Measurements from ENCODE around the gene RBM28. TPM values are rescaled to one million over a fixed set of nuclear protein-coding genes. Genes with fewer than 3 reads are reported as not detected.

Gene RBM28
- total RNA-seq, 1 experiment from 2014 or later: 70.0 TPM

- Histone ChIP-seq H3T11ph (ENCODE audit: low read length) (no peak overlapping the region), H2AFZ (ENCODE audit: low read length) (no peak overlapping the region), H2BK5ac (ENCODE audit: insufficient read length, low read length) (no peak overlapping the region), H3K56ac (ENCODE audit: insufficient read length, low read depth, low read length) (no peak overlapping the region), H3K79me2 (ENCODE audit: insufficient read depth, low read length) (no peaks in the 10 kb centered on the region), H4K20me1 (ENCODE audit: control insufficient read depth, insufficient read depth, insufficient read length) (no peaks in the 10 kb centered on the region), H3K4me2 (ENCODE audit: insufficient read depth, insufficient read length, low read length) (no peak overlapping the region), H2BK15ac (ENCODE audit: low read depth, low read length) (no peak overlapping the region), H3K14ac (ENCODE audit: insufficient read depth, low read length) (no peak overlapping the region), H3K23me2 (ENCODE audit: insufficient read length, low read depth, low read length, poor library complexity, severe bottlenecking) (no peaks in the 10 kb centered on the region), H2AK5ac (ENCODE audit: insufficient read length, low read length) (no peak overlapping the region), H3K27ac (ENCODE audit: insufficient read length, low read depth, low read length) (no peak overlapping the region), H3K4ac (ENCODE audit: low read depth, low read length) (no peak overlapping the region), H4K8ac (replicated peaks; ENCODE audit: insufficient read length, low read depth, low read length) (no peak overlapping the region), H3K23ac (ENCODE audit: insufficient read length, low read depth, low read length) (no peak overlapping the region), H3K9me3 (ENCODE audit: control insufficient read depth, low read depth, low read length) (no peaks in the 10 kb centered on the region), H3K9ac (ENCODE audit: extremely low read depth, insufficient read length, low read length) (no peak overlapping the region), H4K5ac (ENCODE audit: insufficient read length, low read depth, low read length) (no peak overlapping the region), H2BK12ac (ENCODE audit: insufficient read length, low read depth, low read length) (no peak overlapping the region), H2BK120ac (ENCODE audit: low read depth, low read length, poor library complexity, severe bottlenecking) (no peak overlapping the region), H3K27me3 (ENCODE audit: insufficient read depth, low read length) (no peaks in the 10 kb centered on the region), H3K79me1 (ENCODE audit: insufficient read depth, low read depth, low read length, poor library complexity, severe bottlenecking) (peaks cover 2% of the 10 kb centered on the region), H4K91ac (ENCODE audit: insufficient read length, low read depth, low read length) (no peak overlapping the region), H3K4me1 (ENCODE audit: insufficient read depth, low read length) (no peaks in the 10 kb centered on the region), H3K18ac (ENCODE audit: insufficient read length, low read depth, low read length) (no peak overlapping the region), H2BK20ac (ENCODE audit: low read depth, low read length, poor library complexity, severe bottlenecking) (no peak overlapping the region)
- Mint-ChIP-seq H3K4me3 (no peak overlapping the region), H3K9me3 (no peaks in the 10 kb centered on the region), H3K4me1 (peaks cover 0 to 3% of the 10 kb centered on the region in 2 experiments; a peak in 1 of 4 replicates), H3K27me3 (ENCODE audit: low read depth) (no peaks in the 10 kb centered on the region), H3K36me3 (ENCODE audit: insufficient read depth in 1 of 3, low read depth in 3 of 3) (peaks cover 29 to 89% (median 73%) of the 10 kb centered on the region in 3 experiments; a peak in 6 of 7 replicates), H3K27ac (no peak overlapping the region)
- WGBS (ENCODE audit: extremely low coverage, insufficient read length, low lambda C conversion rate): no CpG with 5 or more reads among the region's 9 CpGs
- TF ChIP-seq CTCF (conservative IDR thresholded peaks at IDR 0.05): no peak
- DNase-seq: no peak
Measured at GRCh38 chr7:128324368-128324680, 19.4 kb downstream of the RBM28 start.
